Suppressor macrophage treated with lipopolysaccharide for 4 hours (primary cell): ENCODE data around the gene NEDD4L.

Experiments
- DNase-seq: peaks from one replicate; pipeline ENCODE4 v3.0.0-alpha.2; 2020

The NEDD4L gene

DNA sequence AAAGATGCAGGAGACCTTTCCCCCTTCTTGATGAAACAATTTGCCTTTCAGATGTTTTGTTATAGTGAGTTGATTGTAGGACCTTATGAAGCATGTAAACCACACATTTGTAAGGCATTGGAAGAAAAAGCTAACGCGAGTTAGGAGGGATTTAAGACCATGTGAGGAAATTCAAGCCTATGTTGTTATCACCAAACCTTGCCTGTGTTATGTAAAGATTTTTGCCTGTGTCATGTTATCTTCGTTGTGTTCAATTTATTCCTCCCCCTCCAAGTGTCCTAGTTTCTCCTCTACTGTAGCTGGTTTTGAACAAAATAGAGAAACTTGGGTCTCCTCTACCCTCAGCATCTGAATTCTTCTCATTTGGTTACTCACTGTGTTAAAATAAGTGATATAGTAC lies 173.0 kb downstream of the NEDD4L start:
- DNase-seq, result no peak

DNA sequence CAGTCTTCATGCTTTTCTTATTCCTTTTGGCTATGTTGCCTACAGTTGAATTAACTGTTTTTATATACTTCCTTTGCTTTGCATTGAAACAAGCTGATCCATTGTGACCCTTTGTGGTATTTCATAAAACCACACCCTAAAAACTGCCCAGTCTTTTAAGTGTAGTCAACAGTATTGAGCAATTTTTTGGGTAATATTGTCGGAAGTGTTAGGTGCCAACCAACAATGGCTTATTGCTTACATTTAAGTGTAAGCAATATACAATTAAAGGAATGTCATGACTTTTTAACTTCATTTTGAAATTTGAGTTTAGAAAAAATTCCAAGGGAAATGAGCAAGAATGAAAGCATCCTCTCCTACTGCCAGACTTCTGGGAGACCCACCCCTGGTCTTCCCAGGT lies 174.1 kb downstream of the NEDD4L start:
- peak; percentile 55 for DNase-seq

DNA sequence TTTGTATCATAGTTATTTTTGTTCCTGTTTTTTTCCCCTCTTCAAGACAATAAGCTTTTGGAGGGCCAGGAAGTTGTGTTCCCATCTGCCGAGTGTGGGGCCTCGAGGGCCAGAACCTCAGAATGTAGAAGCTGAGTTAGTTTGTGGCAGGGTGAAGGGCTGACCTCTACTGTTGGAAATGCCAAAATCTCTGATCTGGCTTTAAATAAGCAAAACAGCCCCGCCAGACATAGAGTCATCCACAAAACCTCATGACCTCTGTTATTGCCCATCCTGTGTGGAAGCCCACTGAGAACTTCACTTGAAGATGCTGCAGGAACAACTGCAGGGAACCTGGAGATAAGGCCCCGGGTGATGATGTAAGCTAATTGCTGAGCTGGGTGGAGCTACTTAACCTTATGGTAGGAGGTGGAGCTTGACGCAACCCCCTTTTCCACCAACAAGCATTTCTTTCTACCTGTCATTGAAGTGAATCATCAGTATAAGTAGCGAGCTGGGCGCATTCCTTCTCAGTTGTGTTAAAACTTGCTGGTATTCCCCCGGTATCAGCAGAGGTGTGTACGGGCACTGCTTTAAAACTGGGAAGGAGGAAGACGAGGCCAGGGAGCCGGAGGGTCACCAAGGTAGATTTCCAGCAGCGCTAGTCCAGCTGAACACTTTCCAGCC lies 177.2 kb downstream of the NEDD4L start:
- DNase-seq, result no peak

DNA sequence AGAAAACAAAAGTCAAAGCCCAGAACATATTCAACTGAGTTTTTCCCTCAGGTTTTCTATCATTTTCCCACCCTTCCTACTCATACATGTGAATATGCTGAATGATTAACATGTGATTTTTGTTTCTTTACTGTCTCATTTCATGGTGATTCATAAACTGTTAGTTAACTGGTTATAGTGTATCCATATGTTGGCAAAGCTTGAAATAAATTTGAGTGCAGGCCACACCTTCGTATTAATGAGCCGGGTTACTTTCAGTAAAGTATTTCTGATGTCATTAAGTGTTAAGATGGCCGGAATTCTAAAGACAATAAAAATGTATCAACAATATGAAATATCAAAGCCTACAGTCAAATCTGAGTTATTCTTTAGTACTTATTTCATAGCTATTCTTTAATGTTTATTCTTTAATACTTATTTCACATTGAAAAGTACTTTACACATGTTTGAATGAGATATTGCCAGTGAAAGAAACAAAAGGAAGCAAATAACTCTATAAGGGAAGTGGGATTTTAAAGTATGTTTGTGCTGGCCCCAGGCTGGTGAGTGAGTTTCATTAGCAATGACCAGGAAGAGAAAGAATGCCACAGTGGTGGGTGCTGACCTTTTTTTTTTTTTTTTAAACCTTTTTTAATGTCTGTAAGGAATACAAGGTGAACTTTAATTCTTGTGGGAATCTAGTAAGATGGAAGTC lies 178.6 kb downstream of the NEDD4L start:
- DNase-seq, result peak; percentile 51

DNA sequence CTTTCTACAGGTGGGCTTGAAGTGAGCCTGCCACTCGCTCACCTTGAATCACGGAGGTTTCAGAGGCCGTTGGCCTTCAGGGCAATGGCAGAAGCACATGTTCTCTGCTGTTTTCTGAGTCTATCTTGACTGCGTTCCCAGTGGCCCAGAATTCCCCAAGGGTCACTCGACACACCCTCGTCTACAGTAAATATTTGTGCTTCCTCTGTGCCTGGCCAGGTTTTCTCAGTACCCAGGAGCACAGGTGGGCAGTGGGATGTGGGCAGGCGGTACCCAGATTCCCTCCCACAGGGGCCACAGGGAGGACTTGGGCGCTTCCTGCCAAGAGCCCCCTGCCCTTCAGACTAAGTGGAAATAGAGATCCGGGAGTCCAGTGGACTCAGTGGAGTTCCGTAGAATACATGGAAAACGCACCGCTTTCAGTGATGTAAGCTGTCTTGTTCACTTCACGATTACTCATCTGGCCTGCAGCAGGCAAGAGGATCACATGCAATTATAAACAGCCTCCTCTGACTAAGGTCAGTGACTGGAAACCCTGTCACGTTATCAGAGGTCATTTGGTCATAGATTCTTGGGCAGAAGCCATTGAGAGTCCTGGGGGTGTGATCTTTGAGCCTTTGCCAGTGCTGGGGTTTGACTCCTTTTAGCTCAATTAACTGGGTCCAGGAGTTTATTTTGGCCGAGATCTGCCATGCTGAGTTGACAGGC lies 179.8 kb downstream of the NEDD4L start:
- peak; percentile 87 for DNase-seq

DNA sequence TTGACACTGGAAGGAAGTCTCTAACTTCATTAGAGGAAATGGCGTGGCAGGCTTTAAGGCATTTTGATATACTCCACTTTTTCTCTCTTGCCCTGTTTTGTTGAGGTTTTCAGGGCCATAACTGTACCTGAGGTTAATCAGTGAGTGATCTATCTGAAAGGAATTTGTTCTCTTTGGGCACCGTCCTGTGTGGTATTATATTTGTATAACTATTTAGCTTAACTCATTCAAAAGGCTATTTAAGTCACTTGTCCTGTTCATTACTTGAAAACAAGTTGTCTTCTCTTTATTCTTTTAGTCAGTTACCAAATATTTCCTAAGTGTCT lies 180.4 kb downstream of the NEDD4L start:
- DNase-seq, result no peak

DNA sequence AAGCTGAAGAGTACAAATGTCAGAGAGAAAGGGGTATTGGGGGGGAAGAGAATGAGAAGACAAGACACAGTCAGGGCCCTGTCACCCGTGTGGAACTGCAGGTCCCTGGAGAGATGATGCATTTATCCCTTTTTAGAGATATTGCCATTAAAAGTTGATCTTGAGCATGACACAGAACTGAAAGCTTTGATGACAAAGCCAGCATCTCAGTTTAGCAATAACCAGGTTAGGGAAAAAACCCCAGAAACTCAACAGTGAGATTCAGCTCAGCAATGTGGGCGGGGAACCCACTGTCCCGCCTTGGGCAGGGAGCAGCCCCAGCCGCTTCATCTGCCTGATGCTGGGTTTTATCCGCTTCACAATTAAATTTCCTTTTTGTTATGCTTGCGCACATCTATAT lies 181.1 kb downstream of the NEDD4L start:
- peak; percentile 64 for DNase-seq

DNA sequence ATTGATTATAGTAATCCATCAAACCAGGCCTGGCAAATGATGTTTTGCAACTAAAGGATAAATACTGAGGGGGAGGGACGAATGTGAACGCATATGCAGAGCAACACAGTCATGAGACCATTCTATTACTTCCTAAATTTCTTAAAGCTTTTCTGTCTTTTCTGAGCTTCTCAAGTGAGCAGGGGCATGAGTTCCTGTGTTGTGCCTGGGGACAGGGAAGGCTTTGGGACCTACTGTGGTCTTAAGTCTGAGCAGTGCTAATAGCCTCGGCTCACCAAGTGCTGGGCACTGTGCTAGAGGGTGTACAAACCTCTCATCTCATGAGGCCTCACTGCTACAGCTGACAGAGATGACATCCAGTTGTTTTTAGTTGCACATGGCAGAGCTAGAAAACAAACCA lies 182.4 kb downstream of the NEDD4L start:
- DNase-seq, result peak; percentile 52

DNA sequence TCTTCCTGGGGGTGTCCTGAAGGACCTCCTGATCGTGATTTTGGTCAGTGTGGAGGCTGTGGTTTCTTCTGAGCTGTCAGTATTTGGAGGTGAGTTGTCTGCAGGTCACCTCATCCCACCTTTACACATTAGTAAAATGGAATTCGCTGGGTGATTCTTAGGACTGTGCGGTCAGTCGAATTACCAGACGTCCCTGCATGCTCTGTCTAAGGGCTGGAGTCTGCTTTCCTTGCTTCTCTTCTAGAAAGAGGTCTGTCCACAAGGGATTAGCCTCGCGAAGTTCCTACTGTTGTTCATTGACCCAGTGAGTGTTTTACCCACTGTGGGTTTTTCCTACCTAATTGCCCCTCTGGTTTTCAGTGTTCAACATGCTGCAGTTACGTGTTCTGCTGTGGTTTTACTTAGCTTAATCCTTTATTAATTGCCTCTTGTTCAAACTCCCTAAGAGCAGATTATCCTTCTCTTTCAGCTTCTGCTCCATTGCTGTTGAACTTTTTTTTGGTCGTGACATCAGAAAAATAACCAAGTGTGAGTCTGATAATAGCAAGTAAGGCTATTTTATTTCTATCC lies 183.4 kb downstream of the NEDD4L start:
- no peak for DNase-seq

DNA sequence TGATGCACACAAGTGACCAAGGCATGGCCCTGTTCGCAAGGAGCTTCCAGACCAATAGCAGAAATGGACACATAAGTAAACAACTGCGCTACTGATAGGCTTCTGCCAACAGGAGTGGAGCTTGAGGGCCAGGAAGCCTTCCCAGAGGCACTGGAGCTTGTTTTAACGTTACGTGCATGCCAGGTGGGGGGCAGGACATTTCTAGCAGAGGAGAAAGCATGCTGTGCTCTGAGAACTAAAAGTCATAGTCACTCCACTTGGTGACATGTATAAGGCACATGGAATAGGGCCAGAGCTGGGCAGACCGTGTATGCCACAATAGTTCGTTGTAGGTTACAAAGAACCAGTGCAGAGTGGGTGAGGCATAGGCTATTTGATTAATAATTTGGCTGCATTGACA lies 184.2 kb downstream of the NEDD4L start:
- no peak for DNase-seq

DNA sequence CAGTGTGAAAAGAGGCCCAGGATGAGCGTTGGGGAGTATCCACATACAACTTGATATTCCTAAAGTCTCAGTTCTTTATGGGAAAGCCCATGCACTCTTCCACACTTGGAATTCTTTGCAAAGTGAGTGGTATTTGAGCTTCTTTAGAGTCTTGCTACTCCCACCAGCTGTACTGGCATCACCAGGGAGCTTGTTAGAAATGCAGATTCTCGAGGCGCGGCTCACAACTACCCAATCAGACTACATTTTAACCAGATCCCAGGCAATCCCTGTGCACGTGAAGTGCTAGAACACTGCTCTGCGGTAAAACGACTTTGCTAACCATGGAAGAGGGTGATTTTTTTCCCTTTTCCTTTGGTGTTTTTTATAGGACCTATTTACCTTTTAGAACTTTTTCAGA lies 184.7 kb downstream of the NEDD4L start:
- DNase-seq, result no peak

DNA sequence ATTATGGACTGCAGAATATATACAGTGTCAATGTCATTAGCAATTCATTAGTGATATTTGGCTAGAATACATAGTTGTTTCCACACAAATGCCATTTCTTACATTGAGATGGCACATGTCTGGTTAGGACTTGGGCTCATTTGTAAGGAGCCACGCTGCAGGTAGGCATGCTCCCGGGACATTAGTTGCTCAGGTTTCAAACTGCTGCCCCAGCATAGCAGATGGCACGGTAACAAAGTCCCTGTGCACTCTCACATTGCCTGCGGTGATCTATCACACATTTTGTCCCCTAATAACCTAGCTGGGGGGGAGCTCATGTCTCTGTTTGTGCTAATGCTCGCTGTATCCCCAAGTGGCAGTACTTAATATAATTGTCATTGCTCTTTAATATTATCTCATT lies 185.1 kb downstream of the NEDD4L start:
- DNase-seq, result no peak

DNA sequence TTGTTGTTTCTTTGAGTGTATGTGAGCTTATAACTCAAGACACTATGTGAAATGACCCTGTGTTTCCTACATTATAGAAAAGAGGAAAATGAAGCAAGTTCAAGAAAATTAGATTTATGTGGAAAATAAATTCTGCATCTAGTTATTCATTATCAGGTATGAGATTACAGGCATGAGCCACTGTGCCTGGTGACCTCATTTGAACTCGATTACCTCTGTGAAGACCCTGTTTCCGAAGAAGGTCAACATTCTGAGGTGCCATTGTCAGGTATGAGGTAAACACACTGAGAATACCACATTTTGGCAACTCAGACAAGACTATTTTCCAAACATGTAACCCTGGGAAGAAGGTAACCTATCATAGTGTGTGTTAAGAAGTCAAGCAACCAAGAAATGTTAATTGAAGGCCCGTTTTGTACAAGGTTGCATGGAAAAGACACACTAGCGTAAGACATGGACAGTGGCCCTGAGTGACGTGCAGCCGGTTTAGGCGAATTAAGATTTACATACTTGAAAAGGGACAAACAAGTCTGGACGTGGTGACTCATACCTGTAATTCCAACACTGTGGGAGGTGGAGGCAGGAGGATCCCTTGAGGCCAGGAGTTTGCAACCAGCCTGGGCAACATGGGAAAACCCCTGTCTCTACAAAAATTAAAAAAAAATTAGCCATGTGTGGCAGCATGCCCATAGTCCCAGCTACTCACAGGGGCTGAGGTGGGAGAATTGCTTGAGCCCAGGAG lies 186.6 kb downstream of the NEDD4L start:
- peak; percentile 37 for DNase-seq

DNA sequence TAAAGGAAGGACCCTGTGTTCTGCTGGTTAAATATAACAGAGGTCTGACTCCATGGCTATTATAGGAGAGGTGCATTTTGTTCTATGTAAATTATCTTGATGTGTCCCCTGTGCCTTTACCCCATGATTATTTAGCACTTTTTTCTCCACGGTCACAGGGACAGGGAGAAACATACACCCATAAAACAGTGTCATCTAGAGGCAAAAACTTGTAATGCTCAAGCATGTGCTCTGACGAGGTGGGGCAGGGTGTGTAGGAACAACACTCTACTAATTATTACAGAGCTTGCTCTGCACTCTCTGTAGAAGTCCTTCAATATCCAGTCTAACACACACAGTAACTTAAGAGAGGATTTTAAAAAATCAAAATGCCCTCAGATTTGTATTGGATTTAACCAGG lies 187.9 kb downstream of the NEDD4L start:
- DNase-seq, result no peak

DNA sequence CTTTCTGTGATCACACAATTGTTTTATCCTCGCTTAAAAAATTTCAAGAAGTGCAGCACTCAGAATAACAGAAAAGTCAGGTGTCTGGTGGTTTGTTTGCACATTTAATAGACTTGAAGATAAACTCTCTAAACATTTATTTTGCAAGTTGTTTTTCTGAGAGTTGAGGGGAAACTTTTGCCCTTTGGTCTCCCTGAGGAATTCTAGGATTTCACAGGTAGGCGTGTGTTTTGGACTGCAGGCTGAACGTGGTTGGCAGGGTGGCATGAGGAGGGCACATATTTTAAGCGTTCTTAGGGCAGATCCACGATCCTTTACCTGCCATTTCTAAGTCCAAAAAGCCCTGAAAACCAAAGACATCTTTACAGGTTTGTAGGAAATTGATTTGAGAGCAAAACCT lies 188.6 kb downstream of the NEDD4L start:
- no peak for DNase-seq

DNA sequence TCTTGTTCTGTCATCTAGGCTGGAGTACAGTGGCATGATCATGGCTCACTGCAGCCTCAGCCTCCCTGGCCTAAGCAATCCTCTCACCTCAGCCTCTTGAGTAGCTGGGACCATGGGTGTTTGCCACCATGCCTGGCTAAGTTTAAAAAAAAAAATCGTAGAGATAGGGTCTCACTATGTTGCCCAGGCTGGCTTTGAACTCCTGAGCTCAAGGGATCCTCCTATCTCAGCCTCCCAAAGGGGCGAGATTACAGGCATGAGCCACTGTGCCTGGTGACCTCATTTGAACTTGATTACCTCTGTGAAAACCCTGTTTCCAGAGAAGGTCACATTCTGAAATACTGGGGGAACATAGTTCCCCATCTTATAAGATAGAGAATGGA lies 190.3 kb downstream of the NEDD4L start:
- no peak for DNase-seq

DNA sequence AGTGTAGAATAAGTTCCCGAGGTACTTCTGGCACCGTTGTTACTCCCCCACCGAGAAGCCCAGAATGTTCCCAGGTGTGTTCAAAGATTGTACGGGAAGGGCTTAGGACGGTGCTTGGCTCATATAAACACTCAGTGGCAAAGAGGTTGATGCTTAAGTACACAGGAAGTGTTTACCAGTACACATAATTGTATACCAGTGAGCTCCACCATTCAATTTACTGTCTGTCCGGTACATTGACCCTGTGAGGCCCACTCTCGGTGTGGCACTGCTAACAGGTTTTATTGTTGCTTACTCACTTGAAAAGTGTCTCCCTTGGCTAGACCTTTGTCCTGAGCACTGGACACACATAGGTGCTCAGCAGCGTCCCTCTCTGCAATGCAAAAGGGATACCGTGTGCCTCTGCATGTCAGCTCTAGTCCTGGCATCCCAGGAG lies 191.0 kb downstream of the NEDD4L start:
- DNase-seq, result no peak

DNA sequence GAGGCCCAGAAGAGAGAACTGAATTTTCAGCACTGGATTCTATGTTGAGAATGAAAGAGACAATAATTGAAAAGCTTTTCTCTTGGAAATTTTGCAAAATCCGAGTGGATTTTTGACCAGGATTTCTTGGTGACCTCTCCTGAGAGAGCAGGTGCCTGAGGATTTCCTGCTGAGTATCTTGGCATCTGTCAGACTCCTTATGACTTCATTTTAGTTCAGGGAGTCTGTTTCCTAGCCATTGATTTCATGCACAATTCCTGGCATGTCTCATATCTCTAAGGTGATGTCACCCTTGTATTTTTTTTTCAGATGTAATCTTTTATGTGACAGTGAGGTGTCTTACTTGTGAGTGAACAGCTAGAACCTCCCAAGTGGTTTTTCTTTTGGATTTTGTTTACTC lies 195.9 kb downstream of the NEDD4L start:
- no peak for DNase-seq

DNA sequence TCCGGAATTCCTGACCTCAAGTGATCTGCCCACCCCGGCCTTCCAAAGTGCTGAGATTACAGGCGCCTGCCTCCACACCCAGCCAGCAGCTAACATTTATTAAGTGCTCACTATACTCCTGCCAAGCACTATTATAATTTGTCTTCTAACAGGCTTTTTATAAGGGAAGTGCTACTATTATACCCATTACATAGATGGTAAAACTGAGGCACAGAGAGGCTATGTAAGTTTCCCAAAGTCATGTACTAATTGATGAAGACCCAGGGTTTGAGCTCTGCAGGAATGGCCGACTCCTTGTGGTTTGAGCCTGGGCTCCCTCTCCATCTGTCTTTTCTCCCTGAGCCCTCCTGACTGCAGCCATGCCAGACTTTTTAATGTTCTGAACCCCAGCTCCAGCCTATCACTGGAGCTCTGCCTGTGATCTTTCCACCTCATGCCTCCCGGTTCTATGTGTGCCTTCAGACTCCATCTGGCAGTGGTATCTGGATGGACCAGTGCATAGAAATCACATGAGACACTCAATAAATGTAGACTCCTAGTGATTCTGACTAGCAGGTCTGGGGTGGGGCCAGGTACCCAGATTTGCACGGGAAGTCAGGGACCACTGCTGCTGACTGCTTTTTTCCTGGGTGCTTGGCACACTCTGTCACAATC lies 197.1 kb downstream of the NEDD4L start:
- no peak for DNase-seq

DNA sequence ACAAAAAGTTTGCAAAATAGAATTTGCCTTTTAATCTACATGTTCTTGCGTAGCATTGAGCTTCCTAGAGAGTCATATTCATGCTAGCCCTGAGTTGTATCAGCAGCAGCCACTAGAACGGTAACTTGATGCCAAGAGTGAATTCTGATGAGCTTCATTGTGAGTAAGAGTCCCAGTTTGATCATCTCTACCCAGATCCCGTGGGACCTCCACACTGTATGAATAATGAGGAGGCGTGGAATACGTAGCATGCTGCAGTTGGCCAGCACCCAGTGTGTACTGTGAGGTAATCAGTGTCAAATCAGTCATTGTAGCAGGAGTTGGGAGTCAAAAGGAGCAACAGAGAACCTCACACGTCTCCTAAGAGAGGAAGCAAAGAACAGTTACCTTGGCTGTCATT lies 197.9 kb downstream of the NEDD4L start:
- no peak for DNase-seq

DNA sequence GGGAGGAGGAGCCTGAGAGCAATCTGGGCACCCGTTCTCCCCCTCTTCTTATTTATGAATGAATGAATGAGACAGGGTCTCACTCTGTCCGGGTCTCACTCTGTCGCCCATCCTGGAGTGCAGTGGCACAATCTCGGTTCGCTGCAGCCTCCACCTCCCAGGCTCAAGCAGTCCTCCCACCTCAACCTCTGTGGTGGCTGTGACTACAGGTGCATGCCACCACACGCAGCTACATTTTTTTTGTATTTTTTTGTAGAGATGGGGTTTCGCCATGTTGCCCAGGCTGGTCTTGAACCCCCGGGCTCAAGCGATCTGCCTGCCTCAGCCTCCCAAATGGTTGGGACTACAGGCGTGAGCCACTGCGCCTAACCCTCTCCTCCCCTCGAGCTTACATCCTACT lies 198.4 kb downstream of the NEDD4L start:
- DNase-seq, result no peak

DNA sequence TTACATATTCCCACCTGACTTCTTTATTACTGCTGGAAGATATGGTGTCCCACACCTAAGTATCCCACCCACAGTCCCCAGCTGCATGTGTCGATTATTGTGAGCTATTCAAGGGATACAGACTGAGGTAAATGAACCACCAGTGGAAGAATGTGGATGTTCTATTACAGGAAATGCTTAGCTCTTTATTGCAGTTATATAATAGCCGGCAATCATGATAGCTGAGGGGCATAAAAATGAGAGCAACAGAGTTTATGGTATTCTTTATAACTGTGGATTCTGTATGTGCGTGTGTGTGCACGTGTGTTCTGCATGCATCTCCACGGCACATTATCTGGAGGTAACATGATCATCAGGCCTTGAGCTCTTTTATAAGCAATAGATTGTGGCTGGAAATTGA lies 198.9 kb downstream of the NEDD4L start:
- DNase-seq, result no peak

DNA sequence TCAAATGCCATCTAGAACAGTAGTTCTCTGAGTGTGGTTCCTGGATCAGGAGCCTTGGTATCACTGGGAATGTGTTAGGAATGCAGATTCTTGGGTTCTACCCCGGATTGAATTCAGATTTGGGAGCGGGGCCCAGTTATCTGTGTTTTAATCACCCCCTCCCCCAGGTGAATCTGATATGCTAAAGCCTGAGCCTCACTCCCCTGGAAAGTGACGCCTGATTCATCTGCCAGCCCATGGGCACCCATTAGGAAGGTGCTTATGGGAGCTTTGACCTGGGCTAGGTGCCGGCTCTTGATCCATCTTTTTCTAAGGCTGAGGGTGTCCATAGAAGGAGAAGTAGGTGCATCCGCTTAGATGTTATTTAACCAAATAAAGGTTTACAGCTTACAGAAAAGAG lies 199.4 kb downstream of the NEDD4L start:
- no peak for DNase-seq
